Right ventricle myocardium superior (tissue), 1 donor: ENCODE data around the gene PCDHGC5. TPM values are rescaled to one million over a fixed set of nuclear protein-coding genes. Genes with fewer than 3 reads are reported as not detected.

ENCODE experiments used
- ATAC-seq: fragments of 200-7000 bp; cut with Tn5 transposase; one replicate; pipeline ENCODE4 v1.9.1; 2020; ENCODE audit warnings: mild to moderate bottlenecking; ENCODE audit not compliant: poor library complexity
- DNase-seq: peaks from one replicate; pipeline ENCODE4 v3.0.0-alpha.2; 2020
- intact Hi-C: fragments of 100-400 bp; cut with DNase I; formaldehyde crosslinking; loops from one replicate; pipeline ENCODE4 v1.11.2; 2022
- total RNA-seq: library from RNA; stranded (reverse); fragmentation: NEBNext Ultra II Directional; extraction: Animal tissue kit (Norgen Biotek cat#: 25700); gene quantifications from one replicate; pipeline ENCODE4 v1.2.1, GENCODE V29; 2021
- donor health status: DM: no; HTN: yes; CAD: no; lungs with severe emphysema.

PCDHGC5 gene
- total RNA-seq, 1 donor from 2014 or later, result 3.0 TPM

DNA sequence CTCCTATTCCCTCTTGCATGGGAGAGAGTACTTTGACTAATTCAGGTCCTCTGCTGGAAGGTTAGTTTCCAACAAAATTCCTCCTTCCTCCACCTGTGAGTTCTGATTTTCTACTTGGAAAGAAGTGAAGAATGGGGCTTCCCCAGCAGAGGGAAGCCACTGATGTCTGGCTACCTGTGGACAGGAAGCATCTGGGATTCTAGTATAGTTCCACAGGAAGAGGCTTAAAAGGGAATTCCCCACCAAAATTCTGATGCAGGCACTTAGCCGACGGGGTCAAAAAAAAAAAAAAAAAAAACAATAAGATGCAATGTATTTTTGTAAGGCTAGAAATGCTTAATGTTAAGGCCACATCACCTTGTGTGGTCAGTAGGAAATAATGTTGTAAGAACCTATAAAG, 33.4 kb downstream of the PCDHGC5 start:
- DNase-seq (no peak), ATAC-seq (no peak)
- intact Hi-C loops, result no loop called here

DNA sequence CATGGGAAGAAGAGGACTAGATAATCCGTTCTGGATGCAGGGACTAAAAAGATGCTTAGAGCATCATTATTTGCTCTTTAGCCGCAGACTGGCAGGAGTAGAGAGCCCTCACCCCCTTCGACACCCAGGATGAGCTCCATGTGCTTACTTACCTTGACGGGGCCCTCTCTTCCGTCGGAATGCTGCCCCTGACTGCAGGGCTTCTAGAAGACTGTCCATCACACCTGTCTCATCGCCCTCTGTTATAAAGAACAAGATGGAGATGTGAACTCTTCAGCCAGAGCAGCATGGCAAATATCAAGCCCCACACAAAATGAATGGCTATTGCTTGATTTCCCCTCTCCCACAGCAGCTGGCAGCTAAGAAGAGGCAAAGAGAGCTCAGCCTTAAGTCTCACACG, 35.1 kb downstream of the PCDHGC5 start:
- DNase-seq (no peak), ATAC-seq (no peak)
- intact Hi-C loops, result no loop called here

DNA sequence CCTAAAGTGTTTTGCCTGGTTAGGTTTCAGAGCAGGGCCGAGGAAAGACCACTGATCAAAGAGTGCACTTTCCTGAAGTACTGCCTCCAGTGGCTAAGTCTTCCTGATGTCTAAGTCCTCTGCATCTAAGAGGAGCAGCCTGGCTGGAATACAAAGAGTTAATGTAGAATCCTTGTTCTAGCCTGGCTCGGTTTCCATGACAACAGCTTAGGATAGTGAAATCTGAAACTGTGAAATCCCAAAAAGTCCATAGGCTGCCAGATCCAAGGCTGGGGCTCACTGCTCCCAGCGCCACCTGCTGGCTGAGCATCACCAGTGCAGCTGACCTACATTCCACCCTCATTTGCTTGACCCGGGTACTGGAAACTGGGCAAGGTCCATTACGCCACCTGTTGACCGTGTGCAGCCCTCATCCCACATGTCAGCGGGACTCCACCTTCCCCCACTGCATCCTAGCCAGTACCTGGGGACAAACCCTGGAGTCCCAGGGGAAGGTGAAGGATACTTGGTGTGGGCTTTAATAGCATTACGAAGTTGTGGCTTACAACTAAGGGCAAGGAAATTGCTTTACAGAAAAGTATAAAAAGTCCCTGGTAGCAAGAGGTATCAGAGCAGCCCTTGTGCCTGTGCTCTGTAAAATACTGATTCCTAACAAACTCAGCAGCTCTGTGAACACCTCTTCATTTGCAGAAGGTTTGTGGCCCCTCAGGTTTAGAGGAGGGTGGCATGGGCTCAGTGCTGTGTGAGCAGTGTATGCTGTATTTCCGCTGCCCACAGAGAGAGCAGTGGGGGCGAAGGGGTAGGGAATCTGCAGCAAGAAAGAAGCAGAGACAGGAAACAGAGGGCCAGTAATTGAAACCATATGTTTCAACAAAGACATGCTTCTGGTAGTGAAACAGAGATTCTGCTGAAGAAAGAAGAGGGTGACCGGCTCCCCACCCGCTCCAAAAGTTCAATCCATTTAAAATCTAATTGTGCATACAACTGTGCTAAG, 36.0 kb downstream of the PCDHGC5 start:
- DNase-seq, result peak; percentile 91
- intact Hi-C loops, result loop anchor here (5.0 kb wide), 1 partner anchor 98 kb away; no protein-coding TSS in a partner anchor
- ATAC-seq, result peak; percentile 78

DNA sequence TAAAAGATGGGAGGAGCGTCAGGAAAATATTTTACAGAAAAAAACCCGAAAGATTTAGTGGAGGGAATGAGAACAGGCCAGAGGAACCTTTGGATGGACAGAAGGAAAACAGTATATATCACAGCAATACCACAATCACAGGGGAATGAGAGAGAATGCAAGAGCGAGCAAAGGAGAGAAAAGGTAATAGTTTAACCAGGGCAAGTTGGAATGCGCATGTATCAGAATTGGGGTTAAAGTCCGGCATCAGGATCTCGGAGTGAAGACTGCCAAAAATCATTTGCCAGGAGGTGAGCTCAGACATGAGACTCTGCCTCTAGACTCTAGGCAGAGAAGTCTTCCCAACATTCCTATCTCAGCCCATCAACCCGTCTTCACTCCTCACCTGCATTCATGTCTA, 36.8 kb downstream of the PCDHGC5 start:
- no peak for DNase-seq
- ATAC-seq, result no peak
- intact Hi-C loops, result loop anchor here (5.0 kb wide), 1 partner anchor 98 kb away; no protein-coding TSS in a partner anchor

DNA sequence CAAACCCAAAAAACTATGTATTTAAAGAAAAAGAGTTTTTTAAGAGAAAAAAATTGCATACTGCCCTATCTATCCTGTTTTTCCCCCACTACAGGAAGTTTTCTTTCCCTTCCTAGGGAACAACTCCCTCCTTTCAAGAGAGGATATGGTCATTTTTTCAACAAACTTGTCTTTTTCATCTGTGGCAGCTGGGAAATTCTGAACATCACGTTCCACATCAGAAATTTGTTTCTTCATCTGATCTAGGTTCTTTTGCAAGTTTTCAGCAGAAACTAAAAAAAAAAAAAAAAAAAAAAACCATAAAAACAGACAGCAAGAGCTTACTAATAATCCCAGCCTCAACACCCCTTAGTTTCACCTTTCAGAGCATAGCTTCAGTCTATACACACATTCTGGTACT, 38.5 kb downstream of the PCDHGC5 start:
- intact Hi-C loops, result loop anchor here (5.0 kb wide), 1 partner anchor 100 kb away; no protein-coding TSS in a partner anchor
- no peak for ATAC-seq
- no peak for DNase-seq

DNA sequence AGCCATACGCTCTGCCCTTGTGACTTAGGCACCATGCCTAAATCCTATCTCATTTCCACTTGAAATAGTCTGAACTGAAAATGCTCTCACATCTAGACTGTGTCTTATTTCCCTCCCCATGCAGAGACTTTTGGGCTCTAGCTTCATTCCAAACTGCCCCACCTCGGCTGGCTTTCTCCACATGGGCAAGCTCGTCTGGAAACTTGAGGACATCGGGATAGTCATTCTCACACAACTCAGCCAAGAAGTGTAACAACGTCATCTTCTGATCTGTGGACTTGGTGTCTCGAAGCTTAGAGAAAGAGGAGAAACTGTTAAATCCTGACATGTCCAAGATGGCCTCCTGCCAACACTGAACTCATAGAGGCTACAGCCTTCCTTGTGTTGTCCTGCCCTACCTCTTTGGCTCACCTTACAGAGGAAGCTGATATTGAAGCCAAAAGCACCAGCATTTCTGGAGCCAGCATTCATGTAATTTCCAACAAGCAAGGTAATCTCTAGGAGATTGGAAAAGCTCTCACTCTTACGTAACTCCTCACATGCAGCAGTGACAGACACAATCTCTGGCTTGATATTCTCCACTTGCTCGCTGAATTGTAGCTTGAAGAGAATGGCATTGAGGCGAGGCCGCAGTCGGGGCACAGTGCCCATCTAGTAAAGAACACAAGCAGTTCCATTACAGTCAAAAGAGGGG, 39.6 kb downstream of the PCDHGC5 start:
- peak; percentile 71 for DNase-seq
- intact Hi-C loops, result loop anchor here (2.0 to 5.0 kb wide), 2 partner anchors 30 to 101 kb away; no protein-coding TSS in a partner anchor

DNA sequence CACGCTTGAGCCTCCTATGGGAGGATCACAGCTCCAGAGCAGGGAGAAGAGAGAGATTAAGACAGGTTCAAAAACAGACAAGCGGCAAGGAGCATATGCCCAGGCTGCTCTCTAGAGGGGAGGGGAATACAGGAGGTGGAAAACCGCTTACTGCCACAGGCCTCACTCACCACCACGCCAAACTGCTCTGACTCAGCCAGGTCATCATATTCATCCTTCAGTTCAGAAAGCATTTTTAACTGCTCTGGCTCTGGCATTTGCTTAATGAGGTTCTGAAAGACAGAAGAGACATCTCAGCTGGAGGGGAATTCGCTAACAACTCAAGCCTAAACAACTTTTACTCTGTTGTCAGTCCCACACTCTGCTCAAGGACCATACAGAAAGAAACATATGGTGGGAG, 40.1 kb downstream of the PCDHGC5 start:
- intact Hi-C loops, result loop anchor here (2.0 to 5.0 kb wide), 2 partner anchors 30 to 102 kb away; no protein-coding TSS in a partner anchor
- DNase-seq, result no peak
- peak; percentile 58 for ATAC-seq

More for the DNA sequence above, 39.6 kb downstream of the PCDHGC5 start:
- peak; percentile 75 for ATAC-seq

DNA sequence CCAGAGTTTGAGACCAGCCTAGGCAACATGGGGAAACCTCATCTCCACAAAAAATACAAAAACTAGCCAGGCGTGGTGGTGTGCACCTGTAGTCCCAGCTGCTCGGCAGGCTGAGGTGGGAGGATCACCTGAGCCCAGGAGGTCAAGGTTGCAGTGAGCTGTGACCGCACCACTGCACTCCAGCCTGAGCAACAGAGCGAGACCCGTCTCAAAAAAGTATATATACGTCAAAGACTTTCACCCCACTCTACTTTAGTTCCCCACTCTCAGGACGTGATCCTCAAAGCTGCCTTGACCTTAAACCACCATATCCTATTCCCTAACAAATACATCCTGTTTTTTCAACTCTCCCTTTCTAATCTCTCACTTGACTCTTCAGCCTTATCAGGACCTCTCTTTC, 41.0 kb downstream of the PCDHGC5 start:
- DNase-seq (no peak), ATAC-seq (no peak)
- intact Hi-C loops, result loop anchor here (2.0 to 5.0 kb wide), 2 partner anchors 29 to 103 kb away; no protein-coding TSS in a partner anchor

DNA sequence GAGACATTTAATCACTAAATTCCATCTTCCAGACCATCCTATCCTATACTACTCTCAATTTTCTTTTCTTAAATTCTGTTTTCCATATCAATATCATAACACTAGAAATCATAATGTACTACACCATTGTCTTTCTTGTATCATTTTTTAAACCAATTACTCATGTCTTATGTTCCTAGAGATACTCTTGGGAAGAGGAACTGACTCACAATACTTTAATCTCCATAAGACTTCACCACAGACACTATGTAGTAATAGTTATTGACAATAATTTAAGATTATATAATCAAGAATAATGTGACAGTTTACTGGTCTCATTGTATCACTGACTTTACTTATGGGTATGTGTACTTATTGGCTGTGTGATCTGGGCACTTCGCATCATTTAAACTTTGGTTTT, 43.8 kb downstream of the PCDHGC5 start:
- DNase-seq (no peak), ATAC-seq (no peak)
- intact Hi-C loops, result no loop called here

DNA sequence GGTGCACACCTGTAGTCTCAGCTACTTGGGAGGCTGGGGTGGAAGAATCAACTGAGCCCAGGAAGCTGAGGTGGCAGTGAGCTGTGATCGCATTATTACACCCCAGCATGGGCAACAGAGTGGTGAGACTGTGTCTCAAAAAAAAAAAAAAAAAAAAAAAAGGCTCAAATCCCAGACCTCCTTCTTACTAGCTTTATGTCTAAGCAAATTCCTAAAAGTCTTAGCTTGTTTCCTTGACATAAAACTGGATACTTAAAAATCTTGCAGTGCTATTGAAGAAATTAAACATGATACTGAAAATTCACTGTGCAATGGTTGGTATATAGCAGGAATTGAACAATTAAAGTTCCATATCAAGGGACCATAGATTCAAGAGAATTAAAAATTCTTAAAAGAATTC, 45.0 kb downstream of the PCDHGC5 start:
- no peak for ATAC-seq
- DNase-seq, result no peak

DNA sequence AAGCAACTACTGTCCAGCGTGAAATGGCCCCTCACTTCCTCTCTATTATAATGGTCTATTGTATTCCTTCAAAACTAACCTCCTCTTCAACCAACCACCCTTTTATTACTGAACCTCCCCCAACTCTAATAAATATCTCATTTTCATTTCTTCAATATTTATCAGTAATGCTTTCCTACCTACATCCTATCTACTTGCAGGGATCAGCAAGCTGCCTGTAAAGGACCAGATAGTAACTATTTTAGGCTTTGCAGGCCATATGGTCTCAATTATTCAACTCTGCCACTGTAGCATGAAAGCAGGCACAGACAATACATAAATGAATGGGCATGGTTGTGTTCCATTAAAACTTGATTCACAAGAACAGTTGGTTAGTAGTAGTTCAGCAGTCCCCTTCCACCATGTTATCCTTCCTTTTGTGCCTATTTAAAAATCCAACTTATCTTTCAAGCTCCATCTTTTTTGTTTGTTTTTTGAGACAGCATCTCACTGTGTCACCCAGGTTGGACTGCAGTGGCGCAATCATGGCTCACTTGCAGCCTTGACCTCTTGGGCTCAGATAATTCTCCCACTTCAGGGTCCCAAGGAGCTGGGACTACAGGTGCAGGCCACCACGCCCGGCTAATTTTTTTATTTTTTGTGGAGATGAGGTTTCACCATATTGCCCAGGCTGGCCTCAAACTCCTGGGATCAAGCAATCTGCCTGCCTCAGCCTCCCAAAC, 45.8 kb downstream of the PCDHGC5 start:
- ATAC-seq, result no peak
- intact Hi-C loops, result no loop called here
- no peak for DNase-seq

More for the DNA sequence above, 45.0 kb downstream of the PCDHGC5 start:
- intact Hi-C loops, result no loop called here

Other genes starting within 250 kb of the PCDHGC5 start
- gene PCDHB15, start 243.7 kb upstream of the PCDHGC5 start, total RNA-seq, result 3.9 TPM
- gene SLC25A2, start 185.0 kb upstream of the PCDHGC5 start, total RNA-seq, result 0.16 TPM
- gene TAF7, start 168.3 kb upstream of the PCDHGC5 start, total RNA-seq, result 101 TPM
- 2.7 TPM for gene PCDHGA1, start 158.6 kb upstream of the PCDHGC5 start, total RNA-seq
- 6.5 TPM for gene PCDHGA2, start 150.3 kb upstream of the PCDHGC5 start, total RNA-seq
- 13.0 TPM for gene PCDHGA3, start 145.3 kb upstream of the PCDHGC5 start, total RNA-seq
- gene PCDHGB1, start 139.0 kb upstream of the PCDHGC5 start, total RNA-seq, result 7.8 TPM
- gene PCDHGA4, start 134.1 kb upstream of the PCDHGC5 start, total RNA-seq, result 9.3 TPM
- gene PCDHGB2, start 129.1 kb upstream of the PCDHGC5 start, total RNA-seq, result 9.2 TPM
- gene PCDHGA5, start 124.9 kb upstream of the PCDHGC5 start, total RNA-seq, result 6.6 TPM
- 7.6 TPM for gene PCDHGB3, start 118.8 kb upstream of the PCDHGC5 start, total RNA-seq
- 6.7 TPM for gene PCDHGA6, start 115.2 kb upstream of the PCDHGC5 start, total RNA-seq
- 7.7 TPM for gene PCDHGA7, start 106.3 kb upstream of the PCDHGC5 start, total RNA-seq
- 5.8 TPM for gene PCDHGB4, start 101.4 kb upstream of the PCDHGC5 start, total RNA-seq
- 10.1 TPM for gene PCDHGA8, start 96.4 kb upstream of the PCDHGC5 start, total RNA-seq
- 7.2 TPM for gene PCDHGB5, start 91.1 kb upstream of the PCDHGC5 start, total RNA-seq
- gene PCDHGA9, start 86.3 kb upstream of the PCDHGC5 start, total RNA-seq, result 4.3 TPM
- 6.2 TPM for gene PCDHGB6, start 81.1 kb upstream of the PCDHGC5 start, total RNA-seq
- 5.4 TPM for gene PCDHGA10, start 76.1 kb upstream of the PCDHGC5 start, total RNA-seq
- gene PCDHGB7, start 71.4 kb upstream of the PCDHGC5 start, total RNA-seq, result 9.8 TPM
- 5.1 TPM for gene PCDHGA11, start 68.0 kb upstream of the PCDHGC5 start, total RNA-seq
- gene PCDHGA12, start 58.6 kb upstream of the PCDHGC5 start, total RNA-seq, result 4.9 TPM
- gene PCDHGC3, start 13.1 kb upstream of the PCDHGC5 start, total RNA-seq, result 17.1 TPM
- 3.0 TPM for gene PCDHGC4, start 4.1 kb upstream of the PCDHGC5 start, total RNA-seq
- 32.0 TPM for gene DIAPH1, start 129.9 kb downstream of the PCDHGC5 start, total RNA-seq
- gene HDAC3, start 147.8 kb downstream of the PCDHGC5 start, total RNA-seq, result 29.1 TPM
- 0.86 TPM for gene RELL2, start 147.9 kb downstream of the PCDHGC5 start, total RNA-seq
- 2.6 TPM for gene FCHSD1, start 162.3 kb downstream of the PCDHGC5 start, total RNA-seq
- gene ARAP3, start 193.1 kb downstream of the PCDHGC5 start, total RNA-seq, result 12.5 TPM